ENCODE data around the gene IL1RAPL1. TPM values are rescaled to one million over a fixed set of nuclear protein-coding genes. Genes with fewer than 3 reads are reported as not detected.

The IL1RAPL1 gene
- total RNA-seq, 1 donor from 2014 or later, result not detected

DNA sequence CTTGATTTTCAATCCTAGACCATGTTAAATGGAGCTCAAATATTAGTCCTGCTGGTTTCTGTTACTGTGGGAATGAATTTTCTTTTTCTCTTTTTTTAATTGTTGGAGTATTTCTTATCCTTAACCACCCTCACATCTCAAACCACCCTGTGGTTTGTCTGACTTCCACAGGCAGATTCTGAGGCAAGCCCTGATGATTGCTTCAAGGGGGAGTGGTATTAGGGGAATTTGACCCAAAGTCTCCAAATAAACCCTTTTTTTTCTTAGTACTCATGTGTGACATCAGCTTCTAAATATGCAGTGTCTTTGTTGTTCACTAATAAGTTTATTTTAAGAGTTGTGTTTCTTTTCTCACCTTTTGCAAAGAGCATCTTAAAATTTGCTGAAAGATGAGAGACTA, 810.3 kb downstream of the IL1RAPL1 start:
- no peak overlapping the region for H3K4me3 ChIP-seq
- H3K27ac ChIP-seq, result no peak overlapping the region
- no peaks in the 10 kb centered on the region for H3K9me3 ChIP-seq
- DNase-seq (ENCODE audit: low spot score in 2 of 2), result no peak
- H3K4me1 ChIP-seq, result no peaks in the 10 kb centered on the region
- intact Hi-C loops (cut with DNase I), result no loop called here
- no peak for TF ChIP-seq CTCF (IDR thresholded peaks at IDR 0.05)
- no peaks in the 10 kb centered on the region for H3K36me3 ChIP-seq
- no peaks in the 10 kb centered on the region for H3K27me3 ChIP-seq

- TF ChIP-seq CTCF (IDR thresholded peaks at IDR 0.05), result no peak
- DNase-seq (ENCODE audit: low spot score in 2 of 2), result no peak
- Histone ChIP-seq H3K9me3 (peaks cover 0 to 6% of the 10 kb centered on the region in 2 donors), H3K27me3 (no peaks in the 10 kb centered on the region), H3K4me3 (no peak overlapping the region), H3K4me1 (no peaks in the 10 kb centered on the region), H3K36me3 (no peaks in the 10 kb centered on the region), H3K27ac (no peak overlapping the region)
- intact Hi-C loops (cut with DNase I), result no loop called here
These were observed 820.1 kb downstream of the IL1RAPL1 start for GRCh38 chrX:29407357-29407756.

- intact Hi-C loops (cut with DNase I), result no loop called here
- no peaks in the 10 kb centered on the region for H3K36me3 ChIP-seq
- H3K4me3 ChIP-seq, result no peak overlapping the region
- no peak for TF ChIP-seq CTCF (IDR thresholded peaks at IDR 0.05)
- no peaks in the 10 kb centered on the region for H3K4me1 ChIP-seq
- no peak for DNase-seq (ENCODE audit: low spot score in 2 of 2)
- no peaks in the 10 kb centered on the region for H3K27me3 ChIP-seq
- H3K27ac ChIP-seq, result no peak overlapping the region
- H3K9me3 ChIP-seq, result no peaks in the 10 kb centered on the region
These were observed 832.7 kb downstream of the IL1RAPL1 start for GRCh38 chrX:29419774-29420553.

GRCh38 chrX:29422034-29422433, 834.8 kb downstream of the IL1RAPL1 start:
- no peaks in the 10 kb centered on the region for H3K4me1 ChIP-seq
- no peaks in the 10 kb centered on the region for H3K27me3 ChIP-seq
- H3K4me3 ChIP-seq, result no peak overlapping the region
- no peak overlapping the region for H3K27ac ChIP-seq
- no peaks in the 10 kb centered on the region for H3K9me3 ChIP-seq
- intact Hi-C loops (cut with DNase I), result no loop called here
- H3K36me3 ChIP-seq, result no peaks in the 10 kb centered on the region
- TF ChIP-seq CTCF (IDR thresholded peaks at IDR 0.05), result no peak
- no peak for DNase-seq (ENCODE audit: low spot score in 2 of 2)

DNA sequence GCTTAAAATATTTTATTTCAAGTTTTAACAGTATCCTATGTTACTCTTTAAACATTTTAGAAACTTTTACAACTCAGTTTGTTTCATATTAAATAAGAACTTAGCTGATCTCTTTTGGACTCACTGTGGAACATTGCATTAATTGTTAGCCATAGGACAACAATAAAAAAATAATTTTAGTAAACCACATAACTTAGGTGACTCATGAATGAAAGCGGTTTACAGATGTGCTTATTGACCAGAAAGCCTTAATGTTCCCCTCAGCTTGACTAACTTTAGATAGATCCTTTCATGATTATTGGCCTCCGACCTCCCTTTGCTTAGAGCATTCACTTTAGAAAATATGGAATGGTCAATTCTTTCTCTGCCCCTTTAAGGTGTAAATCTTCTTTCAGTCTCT, 844.6 kb downstream of the IL1RAPL1 start:
- no peaks in the 10 kb centered on the region for H3K36me3 ChIP-seq
- no peaks in the 10 kb centered on the region for H3K27me3 ChIP-seq
- no peak overlapping the region for H3K27ac ChIP-seq
- no peaks in the 10 kb centered on the region for H3K9me3 ChIP-seq
- no peak overlapping the region for H3K4me3 ChIP-seq
- TF ChIP-seq CTCF (IDR thresholded peaks at IDR 0.05), result no peak
- no peak for DNase-seq (ENCODE audit: low spot score in 2 of 2)
- H3K4me1 ChIP-seq, result no peaks in the 10 kb centered on the region
- intact Hi-C loops (cut with DNase I), result no loop called here
